IPS-20b (cell line): ENCODE results near the gene TGIF2LY.
"Not testable (repeated sequence)": the region's sequence is repeated elsewhere in the genome, so short reads cannot be mapped to it uniquely, and the experiment has no call there.

Experiments
- H3K27ac ChIP-seq: one replicate; pipeline ENCODE4 v1.5.1; 2013; ENCODE audit warnings: low read length
- H3K27me3 ChIP-seq: 2 replicates; pipeline ENCODE4 v1.6.1; 2013; ENCODE audit warnings: mild to moderate bottlenecking, low read length, inconsistent platforms; ENCODE audit not compliant: insufficient read depth
- H3K36me3 ChIP-seq: 2 replicates; pipeline ENCODE4 v1.6.1; 2013; ENCODE audit warnings: low read depth, mild to moderate bottlenecking, inconsistent platforms, low read length, moderate library complexity; ENCODE audit not compliant: insufficient read depth
- H3K4me1 ChIP-seq: 2 replicates; pipeline ENCODE4 v1.6.1; 2013; ENCODE audit warnings: mild to moderate bottlenecking, control low read depth, inconsistent platforms, low read length, moderate library complexity; ENCODE audit not compliant: insufficient read depth
- H3K4me3 ChIP-seq: 2 replicates; pipeline ENCODE4 v1.5.1; 2013; ENCODE audit warnings: mild to moderate bottlenecking, low read length, inconsistent platforms
- H3K9ac ChIP-seq: 2 replicates; pipeline ENCODE4 v1.6.1; 2013; ENCODE audit warnings: low read depth, mild to moderate bottlenecking, inconsistent platforms, low read length, moderate library complexity
- H3K9me3 ChIP-seq: 2 replicates; pipeline ENCODE4 v1.6.1; 2013; ENCODE audit warnings: mild to moderate bottlenecking, low read depth, low read length, inconsistent platforms; ENCODE audit not compliant: insufficient read depth

TGIF2LY gene

DNA sequence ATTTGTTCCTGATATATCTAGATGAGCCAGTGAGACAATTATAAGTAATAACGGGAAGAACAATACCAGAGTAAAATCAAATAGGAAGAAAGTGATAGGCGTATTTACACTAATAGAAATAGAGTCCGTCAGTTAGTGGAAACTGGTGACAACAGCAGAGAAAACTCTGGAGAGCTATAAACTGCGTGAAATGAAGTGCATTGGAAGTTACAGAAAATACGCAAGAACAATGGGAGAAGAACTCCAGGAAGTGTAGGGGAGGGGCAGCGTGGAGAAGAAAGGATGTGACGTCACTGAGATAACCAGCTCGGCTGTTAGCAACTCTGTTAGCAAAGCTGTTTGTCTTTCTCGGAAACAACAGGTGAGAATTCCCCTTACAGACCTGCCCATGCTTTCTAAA lies at the start of gene TGIF2LY:
TSS of gene TGIF2LY (plus strand) at position 301 of the 400 bp plus-strand sequence. CDS start 178 bp downstream, outside the sequence.
- H3K9me3 ChIP-seq, H3K27me3 ChIP-seq, H3K4me3 ChIP-seq, H3K36me3 ChIP-seq, H3K9ac ChIP-seq, H3K27ac ChIP-seq, H3K4me1 ChIP-seq: not testable (repeated sequence)
